Suppressor macrophage treated with lipopolysaccharide for 1 hour (primary cell): Measurements from ENCODE around the gene ZNF691.
"Not testable (repeated sequence)": the region's sequence is repeated elsewhere in the genome, so short reads cannot be mapped to it uniquely, and the experiment has no call there.

Experiments
- DNase-seq, 3 donors: peaks; one replicate each; pipeline ENCODE4 v3.0.0-alpha.2; 2020 to 2022

ZNF691 gene

GRCh38 chr1:42860339-42861013, 14.1 kb downstream of the ZNF691 start:
- peak in 1 of 3 donors; percentile 10 for DNase-seq

GRCh38 chr1:42861014-42861399, 14.6 kb downstream of the ZNF691 start:
- no peak for DNase-seq

- no peak for DNase-seq
Observed at GRCh38 chr1:42866549-42866948, 20.1 kb downstream of the ZNF691 start.

GRCh38 chr1:42868466-42868865, 22.1 kb downstream of the ZNF691 start:
- DNase-seq, result not testable (repeated sequence)

GRCh38 chr1:42869254-42869653, 22.8 kb downstream of the ZNF691 start:
- not testable (repeated sequence) for DNase-seq

- DNase-seq, result not testable (repeated sequence)
Observed at GRCh38 chr1:42869751-42870150, 23.3 kb downstream of the ZNF691 start.

GRCh38 chr1:42873108-42873507, 26.7 kb downstream of the ZNF691 start:
- DNase-seq, result not testable (repeated sequence)

- DNase-seq, result no peak
Observed at GRCh38 chr1:42873670-42874069, 27.3 kb downstream of the ZNF691 start.

- DNase-seq, result no peak
Observed at GRCh38 chr1:42876009-42876408, 29.6 kb downstream of the ZNF691 start.

- no peak for DNase-seq
Observed at GRCh38 chr1:42877380-42877779, 31.0 kb downstream of the ZNF691 start.

- no peak for DNase-seq
Observed at GRCh38 chr1:42880384-42880783, 34.0 kb downstream of the ZNF691 start.

GRCh38 chr1:42886046-42886739, 39.8 kb downstream of the ZNF691 start:
- DNase-seq, result no peak

- DNase-seq, result no peak
Observed at GRCh38 chr1:42886800-42887199, 40.4 kb downstream of the ZNF691 start.

GRCh38 chr1:42887366-42887765, 41.0 kb downstream of the ZNF691 start:
- DNase-seq, result no peak

- no peak for DNase-seq
Observed at GRCh38 chr1:42888013-42888633, 41.7 kb downstream of the ZNF691 start.

- no peak for DNase-seq
Observed at GRCh38 chr1:42889264-42889663, 42.9 kb downstream of the ZNF691 start.

GRCh38 chr1:42891465-42892138, 45.2 kb downstream of the ZNF691 start:
- DNase-seq, result no peak

GRCh38 chr1:42899960-42900359, 53.5 kb downstream of the ZNF691 start:
- not testable (repeated sequence) for DNase-seq
